Right kidney (tissue), 9 donors: ENCODE measurements around the gene HCAR1.
"Not testable (repeated sequence)": the region's sequence is repeated elsewhere in the genome, so short reads cannot be mapped to it uniquely, and the experiment has no call there.

Experiments
- DNase-seq: peaks from one replicate; pipeline ENCODE4 v3.0.0-alpha.2; 2016
- long read RNA-seq, 8 donors: transcript quantifications; one replicate each; lab custom pipeline, GENCODE V29; 2026

The HCAR1 gene, protein sequence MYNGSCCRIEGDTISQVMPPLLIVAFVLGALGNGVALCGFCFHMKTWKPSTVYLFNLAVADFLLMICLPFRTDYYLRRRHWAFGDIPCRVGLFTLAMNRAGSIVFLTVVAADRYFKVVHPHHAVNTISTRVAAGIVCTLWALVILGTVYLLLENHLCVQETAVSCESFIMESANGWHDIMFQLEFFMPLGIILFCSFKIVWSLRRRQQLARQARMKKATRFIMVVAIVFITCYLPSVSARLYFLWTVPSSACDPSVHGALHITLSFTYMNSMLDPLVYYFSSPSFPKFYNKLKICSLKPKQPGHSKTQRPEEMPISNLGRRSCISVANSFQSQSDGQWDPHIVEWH
- long read RNA-seq, donor 1, full-length matches to known transcripts, result 2 of 2 reads
- long read RNA-seq, donor 1, partial matches to known transcripts, result 0 of 2 reads
- long read RNA-seq, donor 1, other reads (novel, unspliced or antisense), result 0 of 2 reads
- long read RNA-seq, donor 2, full-length matches to known transcripts, result 1 of 1 reads
- long read RNA-seq, donor 2, partial matches to known transcripts, result 0 of 1 reads
- long read RNA-seq, donor 2, other reads (novel, unspliced or antisense), result 0 of 1 reads
- long read RNA-seq, donor 3, full-length matches to known transcripts, result 1 of 143 reads
- long read RNA-seq, donor 3, partial matches to known transcripts, result 113 of 143 reads
- long read RNA-seq, donor 3, other reads (novel, unspliced or antisense), result 29 of 143 reads
- long read RNA-seq, donor 4, full-length matches to known transcripts, result 6 of 169 reads
- long read RNA-seq, donor 4, partial matches to known transcripts, result 110 of 169 reads
- long read RNA-seq, donor 4, other reads (novel, unspliced or antisense), result 53 of 169 reads
- long read RNA-seq, donor 5, full-length matches to known transcripts, result 4 of 4 reads
- long read RNA-seq, donor 5, partial matches to known transcripts, result 0 of 4 reads
- long read RNA-seq, donor 5, other reads (novel, unspliced or antisense), result 0 of 4 reads
- long read RNA-seq, donor 6, full-length matches to known transcripts, result 5 of 5 reads
- long read RNA-seq, donor 6, partial matches to known transcripts, result 0 of 5 reads
- long read RNA-seq, donor 6, other reads (novel, unspliced or antisense), result 0 of 5 reads
- long read RNA-seq, donor 7, full-length matches to known transcripts, result 9 of 9 reads
- long read RNA-seq, donor 7, partial matches to known transcripts, result 0 of 9 reads
- long read RNA-seq, donor 7, other reads (novel, unspliced or antisense), result 0 of 9 reads
- long read RNA-seq, donor 8, full-length matches to known transcripts, result 2 of 2 reads
- long read RNA-seq, donor 8, partial matches to known transcripts, result 0 of 2 reads
- long read RNA-seq, donor 8, other reads (novel, unspliced or antisense), result 0 of 2 reads

DNA sequence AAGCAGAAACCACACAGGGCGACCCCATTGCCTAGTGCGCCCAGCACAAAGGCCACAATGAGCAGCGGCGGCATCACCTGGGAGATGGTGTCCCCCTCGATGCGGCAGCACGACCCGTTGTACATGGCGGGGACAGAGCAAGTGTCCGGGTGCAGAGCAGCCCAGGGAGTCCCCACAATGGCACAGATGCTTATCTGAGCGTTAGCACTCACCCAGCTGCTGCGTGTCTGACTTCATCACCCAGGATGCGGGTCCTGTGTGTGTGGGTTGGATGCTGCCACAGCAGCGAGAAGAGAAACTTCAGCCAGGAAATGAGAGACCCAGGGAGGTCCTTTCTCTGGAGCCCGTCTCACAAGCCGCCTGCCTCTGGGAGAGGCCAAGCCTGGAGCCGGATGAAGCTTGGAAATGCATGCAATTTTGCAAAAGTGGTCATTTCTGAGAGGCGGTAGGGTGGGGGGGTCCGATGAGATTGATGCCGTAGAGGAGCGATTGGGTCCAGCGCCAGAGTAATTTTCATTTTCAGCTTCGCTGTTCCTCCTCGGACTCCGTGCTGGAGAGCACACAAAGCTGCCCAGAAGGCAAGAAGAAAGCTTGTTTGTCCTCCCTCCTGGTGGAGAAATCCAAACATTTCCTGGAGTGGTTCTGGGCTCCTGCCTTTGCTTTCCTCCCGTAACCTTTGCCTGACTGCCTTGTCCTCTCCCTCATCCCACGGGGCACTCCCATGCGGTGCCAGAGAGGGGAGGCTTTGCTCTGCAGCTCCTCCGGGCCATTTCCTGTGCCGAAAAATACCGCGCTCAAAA, at the start of gene HCAR1:
Gene HCAR1 (minus strand): TSS at position 630 of the 800 bp plus-strand sequence. CDS start 505 bp downstream, at position 125.
- DNase-seq, result peak; percentile 70

DNA sequence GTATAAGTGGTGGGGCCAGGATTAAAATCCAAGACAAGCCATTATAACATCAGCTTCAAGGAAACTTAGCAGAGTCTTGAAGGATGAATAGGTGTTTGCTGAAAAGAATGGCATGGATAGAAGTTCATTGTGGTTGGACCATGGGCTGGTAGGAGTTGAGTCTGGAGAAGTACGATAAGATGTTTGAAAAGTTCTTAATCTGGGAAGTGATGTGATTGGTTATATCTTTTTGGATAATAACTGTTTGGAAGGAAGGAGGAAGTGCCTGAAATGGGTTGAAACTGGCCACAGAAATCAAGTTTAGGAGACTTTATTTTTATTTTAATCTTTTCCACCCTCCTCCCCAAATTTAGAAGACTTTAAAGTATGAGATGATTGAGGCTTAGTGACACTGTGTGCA, 26.9 kb upstream of the HCAR1 start:
- DNase-seq, result no peak

DNA sequence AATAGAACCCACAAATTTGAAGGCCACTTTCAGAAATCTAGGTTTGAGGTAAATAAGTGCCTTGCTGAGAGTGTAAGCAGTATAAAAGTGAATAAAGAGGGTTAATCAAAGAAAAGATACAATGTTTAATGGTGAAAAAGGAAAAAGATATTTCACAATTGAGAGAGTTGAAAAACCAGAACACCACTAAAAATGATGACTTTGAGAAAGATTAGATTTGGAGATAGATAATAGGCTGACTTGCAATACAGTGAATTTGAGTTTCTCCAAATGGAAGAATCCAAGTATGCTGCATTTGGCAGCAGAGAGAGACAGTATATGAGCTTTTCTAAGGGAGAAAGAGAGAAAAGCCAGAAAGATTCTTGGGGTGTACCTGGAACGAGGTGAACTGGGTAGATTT, 24.1 kb upstream of the HCAR1 start:
- DNase-seq, result no peak

DNA sequence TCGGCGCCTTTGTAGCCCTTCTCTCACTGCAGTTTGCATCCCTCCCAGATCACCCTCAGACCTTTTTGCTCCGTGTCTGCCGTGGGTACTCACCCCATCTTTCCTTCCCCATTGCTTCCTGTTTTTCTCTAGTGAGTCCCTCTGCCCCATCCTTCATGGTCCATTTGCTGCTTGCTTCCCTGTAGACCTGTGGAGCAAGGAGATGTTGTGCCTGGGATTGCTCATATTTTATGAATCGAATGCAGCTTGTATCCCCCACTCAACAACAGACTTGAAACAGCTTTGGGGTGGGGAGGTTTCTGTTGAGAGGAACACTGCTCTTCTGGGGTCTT, 22.6 kb upstream of the HCAR1 start:
- DNase-seq, result no peak

DNA sequence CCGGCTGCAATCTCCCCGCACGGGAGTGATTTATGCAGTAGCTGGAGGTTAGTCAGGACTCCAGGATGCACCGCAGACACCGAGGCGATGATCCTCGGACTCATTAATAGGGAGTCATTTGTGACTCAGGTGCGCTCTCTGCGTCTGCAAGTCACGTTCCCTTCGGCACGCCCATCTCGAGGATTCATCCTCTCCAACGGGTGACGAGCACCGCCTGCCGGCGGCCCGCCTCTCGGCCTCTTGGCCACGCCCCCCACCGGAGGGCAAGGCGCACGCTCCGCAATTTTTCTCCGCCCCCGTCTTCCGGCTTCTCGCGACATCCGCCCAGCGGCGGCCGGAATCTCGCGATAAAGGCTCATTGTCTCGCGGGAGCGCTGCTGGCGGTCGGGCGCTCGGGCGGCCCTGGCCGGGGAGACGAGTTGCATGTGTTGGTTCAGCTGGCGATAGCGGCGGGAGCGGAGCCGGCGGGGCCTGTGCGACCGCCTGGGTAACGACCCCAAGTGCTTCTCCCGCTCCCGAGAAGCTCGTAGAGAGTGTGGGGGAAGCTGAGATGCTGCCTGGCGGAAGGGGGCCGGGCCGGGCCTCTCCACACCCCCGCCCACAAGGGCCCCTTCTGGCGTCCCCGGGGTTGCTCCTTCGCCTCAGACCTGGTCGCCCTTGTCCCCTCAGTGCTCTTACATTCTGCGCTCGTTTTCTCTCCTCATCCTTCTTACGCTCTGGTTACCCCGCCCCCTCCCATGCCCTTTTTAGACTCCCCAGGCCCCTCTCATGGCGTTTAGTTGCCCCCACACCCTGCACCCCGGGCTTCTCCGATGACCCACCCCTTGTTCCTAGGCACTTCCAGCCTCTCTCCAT, 22.0 kb upstream of the HCAR1 start, which contains the start of gene DENR:
Gene DENR (plus strand): TSS at position 361 of the 855 bp plus-strand sequence. CDS start 878 bp downstream, outside the sequence.
- peak; percentile 99 for DNase-seq

DNA sequence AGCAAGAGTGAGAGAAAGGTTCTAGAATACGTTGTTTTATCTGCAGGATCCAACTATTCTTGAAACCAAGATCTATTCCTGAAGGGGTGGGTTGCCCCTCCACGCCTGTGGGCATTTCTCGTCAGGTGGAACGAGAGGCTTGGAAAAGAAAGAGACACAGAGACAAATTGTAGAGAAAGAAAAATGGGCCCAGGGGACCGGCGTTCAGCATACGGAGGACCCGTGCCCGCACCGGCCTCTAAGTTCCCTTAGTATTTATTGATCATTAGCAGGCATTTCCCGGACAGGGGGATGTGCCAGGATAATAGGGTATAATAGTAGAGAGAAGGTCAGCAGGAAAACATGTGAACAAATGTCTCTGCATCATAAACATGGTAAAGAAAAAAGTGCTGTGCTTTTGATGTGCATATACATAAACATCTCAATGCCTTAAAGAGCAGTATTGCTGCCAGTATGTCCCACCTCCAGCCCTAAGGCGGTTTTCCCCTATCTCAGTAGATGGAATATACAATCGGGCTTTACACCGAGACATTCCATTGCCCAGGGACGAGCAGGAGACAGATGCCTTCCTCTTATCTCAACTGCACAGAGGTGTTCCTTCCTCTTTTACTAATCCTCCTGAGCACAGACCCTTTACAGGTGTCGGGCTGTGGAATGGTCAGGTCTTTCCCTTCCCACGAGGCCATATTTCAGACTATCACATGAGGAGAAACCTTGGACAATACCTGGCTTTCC, 20.3 kb upstream of the HCAR1 start:
- DNase-seq, result not testable (repeated sequence)

DNA sequence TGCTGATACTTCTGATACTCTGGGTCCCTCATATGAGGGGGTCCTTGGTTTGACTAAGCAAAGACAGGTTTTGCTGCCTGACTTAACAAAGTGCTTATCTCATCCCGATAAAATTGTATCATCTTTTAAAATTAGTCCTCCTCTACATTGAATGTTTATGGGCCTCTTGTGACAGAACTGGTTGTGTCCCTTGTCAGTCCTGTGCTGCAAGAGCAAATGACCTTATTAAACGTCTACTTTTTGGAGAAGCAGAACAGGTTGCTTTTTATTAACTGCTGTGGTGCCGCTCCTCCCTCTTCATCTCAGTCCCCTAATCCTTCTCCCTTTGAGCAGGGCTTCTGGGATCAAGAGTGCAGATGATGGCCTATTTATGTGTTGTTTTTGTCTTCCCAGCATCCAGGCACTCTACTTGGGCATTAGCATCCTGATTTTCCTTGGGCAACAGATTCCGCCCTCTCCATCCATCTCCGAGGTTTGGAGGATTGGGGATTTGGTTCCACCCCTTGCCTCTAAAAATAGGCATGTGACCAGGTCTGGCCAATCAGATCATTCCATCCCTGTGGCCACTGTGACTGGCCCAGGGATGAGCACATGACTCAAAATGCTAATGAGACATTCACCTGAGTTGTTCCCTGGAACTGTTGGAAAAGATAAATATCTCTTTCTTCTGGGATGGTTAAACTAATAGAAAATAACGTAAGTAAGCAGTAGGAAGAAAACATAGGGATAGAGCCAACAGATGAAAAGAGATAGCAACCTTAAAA, 19.1 kb upstream of the HCAR1 start:
- DNase-seq, result no peak

DNA sequence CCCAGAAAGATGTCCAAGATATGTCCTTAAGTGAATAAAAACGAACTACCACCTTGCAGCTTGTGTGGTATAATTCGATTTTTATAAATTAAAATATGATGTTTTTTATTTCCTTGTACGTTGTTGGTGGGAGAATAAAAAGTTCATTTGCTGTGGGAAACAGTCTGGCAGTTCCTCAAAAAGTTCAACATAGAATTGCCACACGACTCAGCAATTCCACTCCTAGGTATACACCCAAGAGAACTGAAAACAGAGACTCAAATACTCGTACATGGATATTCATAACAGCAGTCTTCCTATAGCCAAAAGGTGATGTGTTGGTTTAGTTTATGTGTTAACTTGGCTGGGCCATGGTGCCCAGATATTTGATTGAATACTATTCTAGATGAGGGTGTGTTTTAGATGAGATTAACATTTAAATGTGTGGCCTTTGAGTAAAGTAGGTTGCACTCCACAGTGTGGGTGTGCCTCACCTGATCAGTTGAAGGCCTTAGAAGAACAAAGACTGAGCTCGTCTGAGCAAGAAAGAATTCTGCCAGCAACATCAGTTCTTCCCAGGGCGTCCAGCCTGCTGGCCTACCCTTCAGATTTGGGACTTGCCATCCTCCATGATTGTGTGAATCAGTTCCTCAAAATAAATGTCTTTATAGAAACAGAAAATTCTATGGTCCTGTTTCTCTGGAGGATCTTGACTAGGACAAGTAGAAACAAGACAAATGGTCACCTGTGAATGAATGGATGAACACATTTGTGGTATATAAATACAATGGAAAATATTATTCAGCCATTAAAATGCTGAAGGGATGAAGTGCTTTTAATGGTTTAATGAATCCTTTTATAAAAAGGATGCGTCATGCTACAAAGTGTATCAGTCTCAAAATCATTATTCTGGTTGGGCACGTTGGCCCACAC, 16.8 kb upstream of the HCAR1 start:
- DNase-seq, result no peak

DNA sequence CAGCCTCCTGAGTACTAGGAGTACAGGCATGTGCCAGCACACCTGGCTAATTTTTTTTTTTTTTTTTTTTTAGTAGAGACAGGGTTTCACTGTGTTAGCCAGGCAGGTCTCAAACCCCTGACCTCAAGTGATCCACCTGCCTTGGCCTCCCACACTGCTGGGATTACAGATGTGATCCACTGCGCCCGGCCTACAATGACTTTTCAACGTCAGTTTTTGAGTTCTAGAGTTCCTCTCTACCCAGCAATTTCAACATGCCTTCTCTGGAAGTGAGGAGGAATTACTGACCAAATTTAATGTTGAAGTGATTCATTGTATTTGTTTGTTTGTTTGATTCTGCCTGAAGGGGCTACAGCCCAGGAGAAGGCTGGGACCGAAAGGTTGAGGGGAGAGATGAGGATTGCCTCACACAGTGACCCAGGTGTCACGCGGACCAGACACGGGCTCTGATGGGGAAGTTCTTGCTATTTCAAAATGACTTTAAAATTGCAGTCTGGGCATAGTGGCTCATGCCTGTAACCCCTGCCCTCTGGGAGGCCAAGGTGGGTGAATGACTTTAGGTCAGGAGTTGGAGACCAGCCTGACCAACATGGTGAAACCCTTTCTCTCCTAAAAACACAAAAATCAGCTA, 13.4 kb upstream of the HCAR1 start:
- no peak for DNase-seq

DNA sequence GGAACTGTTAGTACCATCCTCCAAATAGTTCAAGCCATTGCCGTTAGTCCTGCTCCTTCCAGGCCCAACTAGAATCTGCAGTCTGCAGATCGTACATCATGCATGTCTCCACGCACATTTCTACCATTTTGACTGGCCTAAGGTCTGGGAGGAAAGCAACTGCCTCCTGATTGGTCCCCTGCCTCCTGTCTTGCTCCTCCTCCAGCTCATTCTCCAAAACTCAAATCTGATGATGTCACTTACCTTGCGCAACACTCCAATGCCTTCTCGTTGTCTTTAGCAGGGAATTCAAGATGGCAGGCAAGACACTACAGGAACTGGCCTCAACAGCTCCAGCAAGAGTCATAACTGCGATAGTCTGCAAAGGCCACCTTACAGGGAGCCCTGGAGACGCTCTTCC, 9.7 kb upstream of the HCAR1 start:
- no peak for DNase-seq

DNA sequence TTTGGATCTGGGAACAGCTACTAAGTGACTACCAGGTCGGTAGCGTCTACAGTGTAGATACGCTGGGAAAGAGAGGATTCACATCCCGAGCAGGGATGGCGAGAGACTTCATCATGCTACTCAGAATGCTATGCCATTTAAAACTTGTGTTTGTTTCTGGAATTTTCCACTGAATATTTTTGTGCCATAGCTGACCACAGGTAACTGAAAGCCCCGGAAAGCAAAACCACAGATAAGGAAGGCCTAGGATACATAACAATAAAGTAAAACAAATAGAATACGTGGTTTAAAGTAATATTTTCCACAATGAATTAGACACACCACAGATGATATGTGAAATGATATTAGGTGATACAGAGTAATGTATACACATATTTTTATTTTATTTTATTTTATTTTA, 7.9 kb upstream of the HCAR1 start:
- DNase-seq, result no peak

DNA sequence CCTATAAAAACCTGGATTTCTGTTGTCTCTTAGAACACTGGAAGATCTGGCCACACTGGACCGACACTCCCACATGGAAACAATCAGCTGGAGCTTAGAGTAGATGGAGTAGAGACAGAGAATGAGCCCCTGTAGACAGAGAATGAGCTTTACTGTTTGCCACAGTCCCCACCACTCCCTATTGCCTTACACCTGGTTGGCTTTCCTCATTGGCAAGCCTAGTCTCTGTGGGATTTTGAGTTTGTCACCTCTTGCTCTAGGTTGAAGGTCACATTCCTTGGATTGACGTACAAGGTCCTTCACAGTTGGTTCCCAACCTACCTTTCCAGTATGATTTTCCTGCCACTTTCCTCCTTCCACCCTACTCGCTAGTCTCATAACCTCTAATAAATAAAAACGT, 2.0 kb upstream of the HCAR1 start:
- no peak for DNase-seq

DNA sequence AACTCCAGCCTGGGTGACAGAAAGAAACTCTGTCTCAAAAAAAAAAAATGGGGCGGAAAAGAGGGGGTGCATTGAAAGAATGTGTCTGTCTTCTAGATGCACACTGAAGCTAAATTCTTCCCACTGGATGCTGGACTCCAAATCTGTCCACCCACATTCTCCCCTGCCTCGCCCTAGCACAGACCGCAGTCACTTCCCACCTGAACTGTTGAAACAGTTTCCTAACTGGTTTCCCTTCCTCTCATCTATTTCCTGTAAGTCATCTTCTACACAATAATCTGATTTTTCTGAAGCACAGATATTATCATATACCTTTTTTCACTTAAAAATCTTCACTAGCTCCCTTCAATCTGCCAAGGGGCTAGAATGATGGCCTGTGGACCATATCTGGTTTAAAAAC, 1.5 kb upstream of the HCAR1 start:
- DNase-seq, result no peak

DNA sequence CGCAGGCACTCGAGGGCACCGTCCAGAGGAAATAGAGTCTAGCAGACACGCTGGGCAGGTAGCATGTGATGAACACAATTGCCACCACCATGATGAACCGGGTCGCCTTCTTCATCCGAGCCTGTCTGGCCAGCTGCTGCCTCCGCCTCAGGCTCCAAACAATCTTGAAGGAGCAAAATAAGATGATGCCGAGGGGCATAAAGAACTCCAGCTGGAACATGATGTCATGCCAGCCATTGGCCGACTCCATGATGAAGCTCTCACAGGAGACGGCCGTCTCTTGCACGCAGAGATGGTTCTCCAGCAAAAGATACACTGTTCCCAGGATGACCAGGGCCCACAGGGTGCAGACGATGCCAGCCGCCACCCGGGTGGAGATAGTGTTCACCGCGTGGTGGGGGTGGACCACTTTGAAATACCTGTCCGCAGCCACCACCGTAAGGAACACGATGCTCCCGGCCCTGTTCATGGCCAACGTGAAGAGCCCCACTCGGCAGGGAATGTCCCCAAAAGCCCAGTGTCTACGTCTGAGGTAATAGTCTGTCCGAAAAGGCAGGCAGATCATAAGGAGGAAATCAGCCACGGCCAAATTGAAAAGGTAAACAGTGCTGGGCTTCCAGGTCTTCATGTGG, 945 bp downstream of the HCAR1 start:
- no peak for DNase-seq

DNA sequence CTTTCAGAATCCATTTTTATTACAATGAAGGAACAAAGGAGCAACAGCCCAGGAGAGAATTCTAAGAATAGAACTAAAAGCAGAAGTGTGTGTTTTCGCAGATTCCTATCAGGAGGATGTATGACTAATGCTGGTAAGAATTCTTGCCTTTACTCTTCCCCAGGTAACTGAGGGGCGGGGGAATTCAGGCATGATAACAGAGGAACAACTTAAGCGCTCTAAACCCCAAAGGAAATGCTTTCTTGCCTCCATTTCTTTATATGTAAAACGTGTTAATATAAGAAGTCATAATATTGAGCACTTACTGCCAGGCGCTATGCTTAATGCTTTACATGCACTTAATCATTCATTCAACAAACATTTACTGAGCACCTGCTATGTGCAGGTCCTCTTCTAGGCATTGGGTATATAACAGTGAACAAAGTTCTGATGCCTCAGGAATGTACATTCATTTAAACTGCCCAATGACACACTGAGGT, 4.5 kb downstream of the HCAR1 start:
- DNase-seq, result no peak

DNA sequence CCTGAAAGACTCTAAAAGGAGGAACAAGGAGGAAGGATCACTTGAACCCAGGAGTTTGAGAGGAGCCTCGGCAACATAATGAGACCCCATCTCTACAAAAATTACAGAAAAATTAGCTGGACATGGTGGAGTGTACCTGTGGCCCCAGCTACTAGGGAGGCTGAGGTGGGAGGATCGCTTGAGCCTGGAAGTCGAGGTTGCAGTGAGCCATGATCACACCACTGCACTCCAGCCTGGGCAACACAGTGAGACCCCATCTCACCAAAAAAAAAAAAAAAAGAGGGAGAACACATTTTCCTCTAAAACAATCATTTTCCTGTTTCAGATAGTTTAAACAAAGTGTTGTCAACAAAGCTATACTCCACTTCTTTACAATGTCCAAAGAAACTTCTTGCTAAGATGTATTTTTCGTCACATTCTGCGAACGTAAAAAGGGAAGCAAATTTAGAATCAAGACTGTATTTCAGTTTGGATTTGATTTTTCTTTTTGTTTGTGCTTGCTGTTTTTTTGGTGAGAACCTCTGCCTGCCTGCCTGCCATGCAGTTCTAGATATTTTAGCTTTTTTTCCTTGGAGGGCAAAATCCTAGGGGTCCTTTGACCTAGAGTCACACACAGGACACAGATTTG, 5.1 kb downstream of the HCAR1 start:
- DNase-seq, result no peak
